GM18502 (cell line): ENCODE measurements around the gene ZNF594.
"Not testable (repeated sequence)": the region's sequence is repeated elsewhere in the genome, so short reads cannot be mapped to it uniquely, and the experiment has no call there.

Experiments
- ATAC-seq: cut with Tn5 transposase; IDR thresholded peaks from one replicate; pipeline ENCODE4 v1.9.1; 2021; ENCODE audit warnings: mild to moderate bottlenecking; ENCODE audit not compliant: unreplicated experiment, poor library complexity

Gene ZNF594

DNA sequence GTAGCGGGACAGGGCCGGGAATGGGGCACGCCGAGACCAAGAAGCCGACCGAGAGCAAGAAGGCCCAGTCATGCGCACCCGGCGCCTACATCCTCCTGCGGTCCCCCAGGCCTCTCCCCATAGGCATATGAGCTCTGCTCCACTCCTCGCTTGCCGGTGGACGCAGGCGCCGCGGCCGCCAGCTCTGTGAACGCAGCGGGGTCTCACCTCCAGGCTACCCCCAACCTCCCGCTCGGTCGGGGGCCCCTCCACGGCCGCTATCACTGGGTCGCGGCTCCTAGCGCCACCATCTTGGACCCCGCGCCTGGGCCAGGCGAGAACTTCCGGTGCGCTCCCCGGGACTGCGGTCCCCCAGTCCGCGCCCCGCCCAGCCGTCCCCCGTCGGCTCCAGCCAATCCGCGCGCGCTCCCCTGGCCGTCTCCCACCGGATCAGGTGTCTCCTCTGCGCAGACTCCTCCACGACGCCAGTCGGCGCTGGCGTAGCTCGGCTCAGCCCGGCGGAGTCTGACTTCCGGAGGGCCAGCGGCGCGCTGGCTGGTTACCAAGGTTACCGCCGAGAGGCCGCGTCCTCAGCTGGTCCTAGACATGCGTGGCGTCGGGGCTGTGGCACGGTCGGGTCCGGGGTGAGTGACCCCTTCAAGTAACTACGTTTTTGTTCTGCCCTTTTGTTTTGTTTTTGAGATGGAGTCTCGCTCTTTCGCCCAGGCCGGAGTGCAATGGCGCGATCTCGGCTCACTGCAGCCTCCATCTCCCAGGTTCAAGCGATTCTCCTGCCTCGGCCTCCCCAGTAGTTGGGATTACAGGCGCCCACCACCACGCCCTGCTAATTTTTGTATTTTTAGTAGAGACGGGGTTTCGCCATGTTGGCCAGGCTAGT is at the start of gene ZNF594:
TSS of gene ZNF594 (minus strand) at position 328 of the 877 bp plus-strand sequence. CDS start 7,612 bp downstream, outside the sequence.
- ATAC-seq: peak; percentile 94

DNA sequence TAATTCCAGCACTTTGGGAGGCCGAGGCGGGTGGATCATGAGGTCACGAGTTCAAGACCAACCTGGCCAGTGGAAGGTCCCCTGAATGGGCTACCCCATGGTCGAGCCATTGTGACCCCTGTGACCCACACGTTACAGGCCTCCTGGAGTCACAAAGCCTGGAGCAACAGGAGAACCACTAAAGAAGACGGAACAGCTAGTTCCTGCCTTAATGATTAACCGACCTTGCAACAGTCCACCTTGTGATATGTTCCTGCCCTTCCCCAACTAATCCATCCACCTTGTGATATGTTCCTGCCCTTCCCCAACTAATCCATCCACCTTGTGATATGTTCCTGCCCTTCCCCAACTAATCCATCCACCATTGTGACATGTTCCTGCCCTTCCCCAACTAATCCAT is 48.1 kb upstream of the ZNF594 start:
- ATAC-seq: not testable (repeated sequence)

DNA sequence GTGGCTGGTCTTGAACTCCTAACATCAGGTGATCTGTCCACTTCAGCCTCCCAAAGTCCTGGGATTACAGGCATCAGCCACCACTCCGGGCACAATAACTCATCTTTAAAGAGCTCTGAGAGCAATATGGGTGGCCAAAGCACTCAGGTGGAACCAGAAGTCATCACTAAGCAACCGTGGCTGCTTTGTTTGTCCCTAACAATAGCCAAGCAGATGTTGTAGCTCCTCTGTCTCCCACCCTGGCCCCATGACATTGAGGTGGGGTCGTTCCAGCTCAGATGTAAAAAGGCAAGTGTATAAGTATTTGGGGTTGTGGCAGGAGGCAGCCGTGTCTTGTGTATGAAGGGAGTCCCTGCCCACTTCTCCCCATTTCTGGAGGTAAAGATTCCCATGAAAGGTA is 46.7 kb upstream of the ZNF594 start:
- ATAC-seq: no peak

DNA sequence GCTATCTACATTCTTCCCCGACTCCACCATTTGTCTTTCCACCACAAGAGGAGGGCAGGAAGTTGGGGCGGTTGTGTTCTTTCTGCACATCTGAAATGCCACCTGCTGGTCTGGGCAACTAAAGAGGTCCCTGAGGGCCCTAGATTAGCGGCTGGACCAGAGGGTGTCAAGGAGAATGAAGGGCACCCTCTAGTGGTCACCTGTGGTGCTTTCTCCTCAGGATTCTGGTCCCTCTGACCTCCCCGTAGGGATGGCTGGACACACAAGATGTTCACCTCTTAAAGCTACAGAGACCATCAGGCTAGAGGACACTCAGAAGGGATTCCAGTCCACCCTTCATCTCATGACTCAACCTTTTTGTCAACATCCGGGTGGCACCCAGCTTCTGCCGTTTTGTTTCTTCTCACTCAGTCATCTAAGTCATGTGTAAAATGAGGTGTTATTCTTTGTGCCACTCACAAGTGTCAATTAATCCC is 45.9 kb upstream of the ZNF594 start:
- ATAC-seq: no peak

DNA sequence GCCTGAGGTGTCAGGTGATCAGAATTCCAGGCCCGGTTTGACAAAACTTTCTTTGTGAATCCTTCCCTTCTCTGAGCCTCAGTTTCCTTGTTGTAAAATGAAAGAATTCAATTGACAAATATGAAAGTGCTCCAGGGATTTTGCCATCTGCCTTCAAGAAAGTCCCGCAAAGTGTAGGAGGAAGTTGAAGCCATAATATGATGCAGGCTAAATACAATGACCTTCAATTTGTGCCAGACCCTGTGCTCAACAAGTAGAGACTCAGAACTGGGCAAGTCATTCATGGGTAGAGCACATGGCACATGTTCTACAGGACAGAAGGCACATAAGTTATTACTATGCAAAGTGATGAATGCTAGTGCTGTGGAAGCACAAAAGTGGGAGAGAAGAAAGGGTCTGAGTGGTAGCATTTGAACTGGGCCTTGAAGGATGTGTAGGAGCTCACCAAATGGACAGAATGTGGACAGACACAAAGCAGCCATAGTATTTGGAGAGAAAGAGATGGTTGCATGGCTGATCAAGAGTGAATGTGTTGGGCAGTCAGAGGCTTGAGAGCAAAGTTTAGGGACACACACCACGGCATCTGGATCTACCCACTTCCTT is 45.4 kb upstream of the ZNF594 start:
- no peak for ATAC-seq

DNA sequence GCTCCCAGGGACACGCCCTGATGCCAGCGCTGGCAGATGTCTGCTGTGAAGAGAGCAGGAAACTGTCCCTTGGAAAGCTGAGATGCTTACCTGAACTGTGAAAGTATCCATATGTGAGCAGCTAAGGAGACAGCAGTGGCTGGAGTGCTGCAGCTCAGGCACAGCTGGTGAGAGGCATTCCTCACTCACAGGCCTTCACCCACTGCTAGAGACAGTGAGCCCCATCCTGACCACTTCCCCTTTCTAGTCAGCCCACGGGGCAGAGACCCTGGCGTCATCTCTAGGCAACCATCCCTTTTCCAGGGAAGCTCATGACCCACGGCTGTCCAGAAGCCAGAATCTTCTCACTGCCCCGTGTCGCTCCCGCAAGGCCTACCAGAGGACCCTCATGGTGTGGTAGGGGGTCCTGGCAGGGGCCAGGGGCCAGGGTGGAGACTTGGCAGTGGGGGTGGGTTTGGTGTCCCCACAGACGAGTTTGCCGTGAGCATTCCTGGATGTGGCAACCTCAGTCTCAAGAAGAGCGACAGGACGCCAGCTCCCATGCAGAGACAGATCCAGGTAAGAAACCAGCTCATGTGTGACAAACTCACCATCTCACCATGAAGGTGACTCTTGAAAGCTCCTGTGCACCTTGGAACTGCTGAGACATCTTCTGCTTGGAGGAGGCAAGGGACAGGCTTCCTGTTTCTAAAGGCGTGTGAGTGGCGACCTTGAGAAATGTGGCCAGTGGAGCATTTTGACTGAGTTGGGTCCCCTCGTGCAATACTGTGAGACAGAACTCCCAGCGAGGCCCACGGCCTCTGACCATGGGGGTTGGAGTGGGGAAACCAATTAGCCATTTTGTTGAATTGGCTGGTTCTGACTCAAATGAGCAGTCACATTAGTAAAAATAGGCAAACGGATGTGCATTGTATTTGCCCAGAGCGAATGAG is 43.2 kb upstream of the ZNF594 start, which contains the start of gene SCIMP:
TSS of gene SCIMP (minus strand) at position 216 of the 932 bp plus-strand sequence. CDS start at position 111, 105 bp downstream.
- peak; percentile 63 for ATAC-seq

DNA sequence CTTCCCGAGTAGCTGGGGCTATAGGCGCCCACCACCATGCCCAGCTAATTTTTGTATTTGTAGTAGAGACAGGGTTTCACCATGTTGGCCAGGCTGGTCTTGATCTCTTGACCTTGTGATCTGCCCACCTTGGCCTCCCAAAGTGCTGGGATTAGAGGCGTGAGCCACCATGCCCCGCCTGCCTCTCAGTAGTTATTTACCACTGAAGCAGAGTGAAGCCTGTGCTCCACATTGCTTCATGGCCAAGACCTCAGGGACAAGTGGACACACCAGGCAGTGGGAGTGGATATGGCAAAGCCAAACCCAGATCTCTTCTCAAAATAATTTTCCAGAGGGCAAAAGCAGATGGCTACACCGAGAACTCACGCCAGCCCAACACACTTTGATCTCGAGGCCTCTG is 41.8 kb upstream of the ZNF594 start:
- not testable (repeated sequence) for ATAC-seq

DNA sequence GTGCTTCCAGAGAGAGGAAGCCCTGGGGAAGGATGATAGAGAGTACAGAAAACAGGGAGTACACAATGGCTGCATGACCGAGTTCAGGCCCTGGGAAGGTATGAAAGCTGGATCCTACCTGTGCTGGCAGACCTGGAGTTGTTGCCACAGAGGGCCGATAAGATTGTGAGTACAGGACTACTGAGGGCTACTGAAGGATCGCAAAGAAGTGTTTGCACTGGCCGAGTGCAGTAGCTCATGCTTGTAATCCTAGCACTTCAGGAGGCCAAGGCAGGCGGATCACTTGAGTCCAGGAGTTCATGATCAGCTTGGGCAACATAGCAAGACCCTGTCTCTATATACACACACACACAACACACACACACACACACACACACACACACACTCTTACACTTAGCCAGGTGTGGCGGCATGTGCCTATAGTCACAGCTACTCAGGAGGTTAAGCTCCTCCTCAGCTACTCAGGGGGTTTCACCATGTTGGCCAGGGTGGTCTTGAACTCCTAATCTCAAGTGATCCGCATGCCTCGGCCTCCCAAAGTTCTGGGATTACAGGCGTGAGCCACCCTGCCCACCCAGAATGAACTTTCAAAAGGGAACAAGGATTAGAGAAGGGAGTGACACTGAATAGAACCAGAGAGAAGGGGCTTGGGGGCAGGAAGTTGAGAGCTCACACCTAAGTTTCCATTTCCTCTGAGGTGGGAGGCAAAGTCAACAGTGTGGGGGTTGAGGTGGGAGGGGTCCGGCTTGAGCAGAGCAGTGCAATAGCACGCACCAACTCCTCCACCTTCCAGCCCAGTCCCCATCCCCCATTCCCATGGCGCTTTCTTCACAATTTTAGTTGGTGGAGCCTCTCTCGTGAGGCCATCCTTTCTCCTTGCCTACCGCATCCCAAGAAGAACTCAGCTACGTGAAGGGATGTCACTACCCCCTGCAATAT is 35.5 kb upstream of the ZNF594 start:
- ATAC-seq: no peak

DNA sequence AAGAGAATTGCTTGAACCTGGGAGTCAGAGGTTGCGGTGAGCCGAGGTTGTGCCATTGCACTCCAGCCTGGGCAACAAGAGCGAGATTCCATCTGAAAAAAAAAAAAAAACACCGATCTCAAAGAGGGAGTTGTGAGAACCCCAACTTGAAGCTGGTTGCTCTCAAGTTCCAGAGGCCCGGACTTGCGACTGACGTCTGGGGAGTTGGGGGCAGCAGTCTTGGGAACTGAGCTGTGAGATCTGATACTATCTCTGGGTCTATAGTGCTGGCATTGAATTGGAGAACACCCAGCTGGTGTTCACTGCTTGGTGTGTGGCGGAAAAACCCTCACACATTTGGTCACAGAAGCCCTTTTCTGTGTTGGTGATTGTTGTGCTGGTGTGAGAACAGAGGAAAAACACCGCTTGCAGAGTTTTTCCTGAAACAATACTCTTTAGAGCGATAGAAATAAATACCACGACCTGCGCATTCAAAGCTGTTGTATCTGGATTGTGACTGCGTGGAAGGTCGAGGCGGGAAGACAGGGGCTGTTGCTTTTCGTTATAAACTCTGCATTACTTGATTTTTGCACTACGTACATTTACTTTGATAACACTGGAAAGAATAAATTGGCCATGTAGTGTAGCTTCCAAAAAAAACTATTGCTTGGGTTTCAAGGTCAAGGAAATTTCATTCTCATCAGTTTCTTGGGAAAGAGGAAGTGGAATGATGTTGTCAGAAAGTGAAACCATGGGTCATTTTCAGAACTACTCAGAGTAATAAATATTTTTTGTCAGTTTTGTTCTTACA is 34.2 kb upstream of the ZNF594 start:
- peak; percentile 36 for ATAC-seq

DNA sequence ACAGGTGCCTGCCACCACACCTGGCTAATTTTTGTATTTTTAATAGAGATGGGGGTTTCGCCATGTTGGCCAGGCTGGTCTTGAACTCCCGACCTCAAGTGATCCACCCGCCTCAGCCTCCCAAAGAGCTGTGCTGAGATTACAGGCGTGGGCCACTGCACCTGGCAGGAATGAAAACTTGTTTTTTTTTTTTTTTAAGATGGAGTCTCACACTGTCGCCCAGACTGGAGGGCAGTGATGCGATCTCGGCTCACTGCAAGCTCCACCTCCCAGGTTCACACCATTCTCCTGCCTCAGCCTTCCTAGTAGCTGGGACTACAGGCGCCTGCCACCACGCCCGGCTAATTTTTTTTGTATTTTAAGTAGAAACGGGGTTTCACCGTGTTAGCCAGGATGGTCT is 30.2 kb upstream of the ZNF594 start:
- not testable (repeated sequence) for ATAC-seq

DNA sequence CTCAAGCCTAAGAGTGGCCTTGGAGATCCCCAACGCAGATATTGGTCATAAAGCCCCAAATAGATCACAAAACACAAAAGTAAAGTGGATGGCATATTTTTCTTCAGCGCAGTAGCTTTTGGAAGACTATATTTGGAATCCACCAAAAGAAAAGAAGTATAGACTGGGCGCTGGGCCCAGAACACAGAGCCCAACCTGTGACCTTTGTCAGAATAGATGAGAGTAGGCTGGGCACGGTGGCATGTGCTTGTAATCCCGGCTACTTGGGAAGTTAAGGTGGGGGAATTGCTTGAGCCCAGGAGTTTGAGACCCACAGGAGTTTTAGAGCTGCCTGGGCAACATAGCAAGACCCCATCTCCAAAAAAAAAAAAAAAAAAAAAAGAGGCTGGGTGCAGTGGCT is 28.4 kb upstream of the ZNF594 start:
- no peak for ATAC-seq

DNA sequence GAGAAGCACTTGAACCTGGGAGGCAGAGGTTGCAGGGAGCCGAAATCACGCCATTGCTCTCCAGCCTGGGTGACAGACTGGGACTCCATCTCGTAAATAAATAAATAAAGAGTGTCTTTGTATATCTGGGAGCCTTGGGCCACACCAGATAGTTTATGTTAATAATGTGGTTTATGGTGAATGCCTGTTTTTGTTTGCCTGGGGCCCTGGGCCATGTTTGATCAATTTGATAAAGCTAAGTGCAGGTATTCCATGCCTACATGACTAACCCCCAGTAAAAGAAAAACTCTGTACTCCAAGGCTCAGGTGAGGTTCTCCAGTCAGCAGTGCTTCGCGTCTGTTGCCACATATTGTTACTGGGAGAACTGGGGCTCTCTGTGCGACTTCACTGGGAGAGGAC is 27.9 kb upstream of the ZNF594 start:
- ATAC-seq: no peak

DNA sequence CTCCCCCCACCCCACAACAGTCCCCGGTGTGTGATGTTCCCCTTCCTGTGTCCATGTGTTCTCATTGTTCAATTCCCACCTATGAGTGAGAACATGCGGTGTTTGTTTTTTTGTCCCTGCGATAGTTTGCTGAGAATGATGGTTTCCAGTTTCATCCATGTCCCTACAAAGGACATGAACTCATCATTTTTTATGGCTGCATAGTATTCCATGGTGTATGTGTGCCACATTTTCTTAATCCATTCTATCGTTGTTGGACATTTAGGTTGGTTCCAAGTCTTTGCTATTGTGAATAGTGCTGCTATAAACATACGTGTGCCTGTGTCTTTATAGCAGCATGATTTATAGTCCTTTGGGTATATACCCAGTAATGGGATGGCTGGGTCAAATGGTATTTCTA is 25.9 kb upstream of the ZNF594 start:
- not testable (repeated sequence) for ATAC-seq

DNA sequence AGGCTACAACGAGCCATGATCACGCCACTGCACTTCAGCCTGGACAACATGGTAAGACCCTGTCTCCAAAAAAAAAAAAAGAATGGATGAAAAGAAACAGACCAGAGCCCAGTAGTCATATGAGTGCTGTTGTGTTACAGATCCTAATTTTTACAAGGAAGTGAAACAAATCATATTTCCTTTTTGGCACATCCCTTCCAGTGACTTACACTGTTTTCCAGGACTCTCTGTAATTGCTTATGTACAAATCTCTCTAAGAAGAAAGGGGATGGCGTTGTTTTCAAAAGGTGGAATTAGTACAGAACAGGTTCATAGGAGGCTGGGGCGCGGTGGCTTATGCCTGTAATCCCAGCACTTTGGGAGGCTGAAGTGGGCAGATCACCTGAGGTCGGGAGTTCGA is 19.8 kb upstream of the ZNF594 start:
- no peak for ATAC-seq

DNA sequence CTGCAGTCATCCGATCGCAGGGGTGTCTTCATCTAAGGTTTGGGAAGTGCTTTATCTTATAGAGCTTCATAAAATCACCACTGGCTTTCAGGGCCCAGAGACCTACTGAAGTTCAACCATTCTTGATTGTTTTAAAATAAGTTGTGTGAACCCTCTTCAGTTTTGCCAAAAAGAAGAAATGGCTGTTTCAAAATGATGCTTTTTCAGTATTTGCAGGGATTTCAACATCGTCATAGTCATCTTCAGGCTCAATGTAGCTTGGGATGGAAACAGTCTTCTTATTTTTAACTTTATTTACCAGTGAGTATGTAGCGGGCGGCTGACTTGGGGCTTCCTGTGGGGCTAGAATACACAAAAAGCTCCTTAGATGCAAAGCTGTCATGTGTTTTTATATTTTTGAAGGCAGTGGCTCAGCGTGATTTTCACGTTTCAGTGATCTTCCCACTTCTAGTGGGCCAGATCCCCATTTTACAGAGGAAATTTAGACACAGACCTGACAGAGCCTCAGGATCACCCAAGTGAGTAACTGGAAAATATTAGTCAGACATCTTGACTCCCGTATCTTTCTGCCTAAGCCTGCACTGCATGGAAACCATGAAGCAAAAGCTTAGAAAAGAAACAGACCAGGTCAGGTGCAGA is 19.1 kb upstream of the ZNF594 start:
- ATAC-seq: no peak

DNA sequence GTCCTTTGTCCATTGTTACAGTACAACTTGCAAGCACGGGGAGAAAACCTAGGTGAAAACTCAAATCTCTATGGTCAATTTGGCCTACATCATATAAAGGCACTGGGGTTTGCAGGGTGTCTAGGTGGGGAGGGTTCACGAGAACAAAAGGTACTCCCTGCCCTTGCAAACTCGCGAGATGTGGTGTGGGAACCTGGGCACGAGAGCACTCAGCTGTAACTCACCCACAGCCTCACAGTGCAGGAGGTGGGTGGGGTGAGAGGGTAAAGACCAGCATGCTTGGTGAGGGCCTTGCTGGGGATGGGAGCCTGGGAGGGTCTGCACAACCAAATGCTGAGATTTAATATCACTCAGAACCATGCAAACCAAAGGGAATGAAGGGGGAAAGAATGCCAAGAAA is 18.4 kb upstream of the ZNF594 start:
- ATAC-seq: no peak

DNA sequence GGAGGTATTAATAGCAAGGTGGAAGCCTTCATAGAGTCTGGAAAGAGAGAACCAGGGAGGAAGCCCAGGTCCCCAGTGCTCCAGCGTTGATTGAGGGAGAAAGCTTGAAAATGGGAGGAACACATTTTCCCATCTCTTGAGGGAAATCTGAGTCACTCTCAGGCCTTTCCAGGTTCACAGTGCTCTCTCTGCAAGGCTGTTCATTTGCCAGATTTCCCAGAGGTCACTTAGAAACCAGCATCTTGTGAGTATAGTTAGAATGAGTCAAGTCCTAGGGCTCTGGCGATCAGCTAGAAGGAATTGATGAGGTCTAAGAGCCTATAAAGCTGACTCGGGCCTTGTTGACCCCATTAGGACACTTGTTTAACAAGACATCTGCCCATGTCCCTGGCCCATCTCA is 17.7 kb upstream of the ZNF594 start:
- no peak for ATAC-seq

DNA sequence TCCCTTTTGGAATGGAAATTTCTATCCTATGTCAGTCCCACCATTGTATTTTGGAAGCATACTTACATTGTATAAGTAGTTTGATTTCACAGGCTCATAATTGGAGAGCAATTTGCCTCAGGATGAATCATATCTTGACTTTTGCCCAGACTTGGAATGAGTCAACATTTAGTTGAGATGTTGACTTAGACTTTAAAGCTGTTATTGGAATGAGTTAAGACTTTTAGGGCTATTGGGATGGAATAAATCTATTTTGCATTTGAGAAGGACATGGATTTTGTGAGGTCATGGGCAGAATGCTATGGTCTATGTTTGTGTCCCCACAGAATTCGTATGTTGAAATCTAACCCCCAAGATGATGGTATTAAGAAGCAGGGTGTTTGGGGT is 12.2 kb upstream of the ZNF594 start:
- no peak for ATAC-seq
